ENCODE measurements around the gene DDX31.

Gene DDX31

DNA sequence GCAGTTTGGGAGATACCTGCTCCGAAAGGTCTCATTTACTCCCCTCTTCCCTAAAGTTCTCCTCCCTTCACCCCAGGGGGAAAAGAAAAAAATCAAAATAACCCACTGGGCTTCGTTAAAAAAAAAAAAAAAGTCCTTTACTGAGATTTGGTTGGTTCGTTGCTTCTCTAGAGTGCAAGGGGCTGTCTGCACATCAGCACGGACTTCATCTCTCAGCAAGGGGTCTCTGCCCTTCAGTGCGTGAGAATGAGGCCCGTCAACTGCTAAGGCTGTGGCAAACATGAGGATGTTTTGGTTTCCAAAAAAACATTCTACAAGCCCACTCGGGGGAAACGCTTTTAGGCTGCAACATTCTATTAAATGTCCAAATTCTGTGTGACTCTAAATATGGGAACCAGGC is 77.3 kb downstream of the DDX31 start:
- DNase-seq: no peak

DNA sequence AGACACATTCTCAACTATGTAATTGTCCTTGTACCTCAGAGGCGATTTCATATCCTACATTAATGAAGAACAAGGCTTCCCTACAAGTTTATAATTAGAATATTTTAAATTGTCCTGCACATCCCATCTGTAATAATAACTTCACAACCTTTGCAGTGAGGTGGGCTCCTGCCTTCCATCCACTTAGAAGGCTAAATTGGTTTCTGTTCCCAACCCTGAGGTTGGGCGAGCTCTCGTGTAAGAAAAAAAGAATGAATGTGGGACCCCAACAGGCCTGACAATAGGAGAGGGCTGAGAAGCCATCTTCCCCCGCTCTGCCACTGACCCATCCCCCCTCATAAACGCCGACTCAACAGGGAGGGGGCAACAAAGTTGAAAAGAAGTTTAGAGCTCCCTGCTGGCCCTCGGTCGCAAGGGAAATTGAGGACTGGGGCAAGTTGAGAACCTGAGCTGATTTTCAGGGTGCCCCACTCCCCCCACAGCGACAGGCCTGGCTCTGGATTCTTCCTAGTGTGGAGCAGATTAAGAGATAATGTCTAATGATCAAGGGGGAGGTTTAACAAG is 78.0 kb downstream of the DDX31 start:
- no peak for DNase-seq

DNA sequence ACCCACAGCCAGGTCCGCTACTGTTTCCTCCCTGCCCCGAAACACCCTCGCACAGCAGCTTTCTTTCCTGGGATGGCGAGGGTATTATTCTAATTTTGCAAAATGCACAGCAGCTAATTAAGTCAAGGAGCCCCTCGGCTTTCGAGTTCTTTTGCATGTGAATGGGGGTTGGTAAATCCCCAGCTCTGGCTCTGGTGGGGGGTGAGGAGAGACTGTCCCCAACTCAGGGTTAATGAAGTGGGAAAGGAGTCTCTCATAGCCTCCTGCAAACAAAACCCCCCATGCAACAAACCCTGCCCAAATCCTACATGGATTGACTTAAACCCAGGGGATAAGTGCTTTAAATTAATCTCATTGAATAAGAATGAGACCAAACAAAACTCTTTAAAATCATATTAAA is 78.5 kb downstream of the DDX31 start:
- DNase-seq: no peak

DNA sequence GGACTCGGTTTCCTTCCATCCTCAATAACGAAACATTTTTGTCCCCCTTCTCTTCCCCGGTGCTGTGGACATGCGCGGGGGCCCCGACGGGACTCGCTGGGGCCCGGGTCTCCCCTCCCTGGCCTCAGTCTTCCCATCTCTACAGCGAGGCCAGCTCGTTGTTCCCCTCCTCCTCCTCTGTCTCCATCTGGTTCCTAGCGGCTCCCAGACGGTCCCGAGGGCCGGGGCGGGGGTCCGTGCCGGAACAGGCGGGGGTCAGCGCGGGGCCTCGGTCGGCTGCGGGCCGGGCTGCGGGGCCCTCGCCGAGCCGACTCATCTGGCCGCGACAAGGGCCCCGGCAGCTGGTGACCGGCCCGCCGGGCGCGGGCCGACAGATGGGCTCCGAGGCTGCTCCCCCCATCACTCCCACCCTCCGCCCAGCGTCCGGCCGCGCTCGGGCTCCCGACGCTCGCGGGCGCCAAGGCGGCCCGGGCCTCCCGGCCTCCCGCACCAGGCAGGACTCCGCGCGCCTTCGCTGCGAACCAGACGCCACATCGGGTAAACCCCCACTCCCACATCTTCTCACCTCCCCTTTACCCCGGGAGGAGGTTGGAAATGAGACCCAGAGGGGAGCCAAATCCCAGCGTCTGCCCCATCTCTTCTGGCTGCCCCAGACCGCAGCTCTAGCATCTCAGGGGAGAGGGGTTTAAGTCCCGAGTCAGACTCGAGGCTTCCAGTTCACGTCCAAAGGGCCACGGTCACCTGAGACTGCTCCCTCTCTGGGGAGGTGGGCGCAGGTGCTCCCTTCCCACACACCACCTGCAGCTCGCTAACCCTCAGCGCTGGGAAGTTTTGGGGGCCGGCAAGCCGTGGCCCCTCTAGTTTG is 79.2 kb downstream of the DDX31 start:
- no peak for DNase-seq

DNA sequence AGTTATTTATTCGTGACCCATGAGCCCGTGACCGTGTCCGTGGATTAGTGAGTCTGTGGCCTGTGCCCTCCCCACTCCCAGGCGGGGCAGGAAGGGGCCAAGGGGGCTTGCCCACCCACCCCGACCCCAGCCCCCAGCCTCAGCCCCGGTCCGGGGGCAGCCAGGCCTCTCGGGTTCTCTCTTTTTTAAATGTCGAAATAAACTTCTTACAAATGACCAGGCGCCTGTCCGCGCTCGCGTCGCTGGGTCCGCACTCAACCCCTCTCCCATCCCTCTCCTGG is 79.8 kb downstream of the DDX31 start:
- DNase-seq: no peak

DNA sequence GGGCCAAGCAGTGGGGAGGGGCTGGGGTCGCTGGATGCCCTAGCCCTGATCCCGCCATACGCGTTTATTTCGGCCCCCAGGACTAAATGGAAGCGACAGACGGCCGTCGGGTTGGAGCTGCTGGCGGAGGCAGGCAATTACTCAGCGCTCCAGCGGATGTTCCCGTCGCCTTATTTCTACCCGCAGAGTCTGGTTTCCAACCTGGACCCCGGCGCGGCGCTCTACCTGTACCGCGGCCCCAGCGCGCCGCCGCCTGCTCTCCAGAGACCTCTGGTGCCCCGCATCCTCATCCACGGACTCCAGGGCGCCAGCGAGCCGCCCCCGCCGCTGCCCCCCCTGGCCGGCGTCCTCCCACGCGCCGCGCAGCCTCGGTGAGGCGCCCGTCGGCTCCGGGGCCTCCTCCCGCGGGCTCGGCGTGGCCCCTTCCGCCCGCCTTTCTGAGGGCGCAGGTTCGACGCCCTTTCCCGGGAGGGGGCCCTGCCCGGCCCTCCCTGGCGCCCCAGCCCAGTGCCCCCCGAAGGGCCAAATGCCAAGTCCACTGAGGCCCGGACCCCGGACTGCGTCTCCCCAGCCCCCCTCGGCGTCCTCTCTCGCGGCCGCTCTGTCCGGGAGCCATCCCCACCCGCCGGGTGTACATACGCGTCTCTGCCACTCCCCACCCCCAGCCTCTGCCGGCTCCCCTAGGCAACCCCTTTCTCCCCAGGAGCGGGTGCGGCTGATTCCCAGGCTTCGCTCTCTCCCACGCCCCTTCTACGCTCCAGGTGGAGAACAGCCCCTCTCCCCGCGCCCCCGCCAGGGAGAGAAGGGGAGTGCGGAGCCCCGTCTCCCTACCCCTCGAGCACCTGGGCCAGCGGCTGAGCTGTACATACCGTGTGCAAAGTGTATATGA is 80.4 kb downstream of the DDX31 start:
- DNase-seq: no peak

DNA sequence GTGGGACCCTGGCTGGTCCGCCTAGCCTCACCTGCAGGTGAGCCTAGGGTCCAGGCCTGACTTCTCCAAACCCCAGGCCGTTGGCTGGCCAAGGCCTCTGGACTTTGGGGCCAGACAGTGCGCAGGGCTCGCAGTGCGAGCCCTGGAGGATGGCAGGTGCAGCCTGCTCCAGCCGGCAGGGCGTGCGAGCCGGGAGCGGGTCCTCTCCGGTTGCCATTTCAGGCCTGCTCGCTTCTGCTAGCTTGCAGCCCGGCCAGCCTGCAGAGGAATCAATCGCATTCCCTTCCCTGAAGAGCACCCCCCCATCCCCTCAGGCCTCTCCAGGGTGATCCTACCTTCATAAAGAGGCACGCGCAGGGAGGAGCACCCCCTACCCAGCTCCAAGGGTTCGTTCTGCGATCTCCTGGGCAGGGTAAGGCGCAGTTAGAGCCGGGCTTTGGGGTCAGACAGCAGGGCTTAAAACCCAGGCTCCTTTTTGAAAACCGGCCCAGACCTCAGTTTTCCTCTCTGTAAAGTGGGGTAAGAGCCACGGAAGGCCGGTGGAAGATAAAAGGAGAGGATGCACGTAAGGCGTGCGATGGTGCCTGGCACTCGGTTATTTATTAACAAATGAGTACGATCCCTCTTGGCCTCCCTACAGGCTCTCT is 81.2 kb downstream of the DDX31 start:
- no peak for DNase-seq

DNA sequence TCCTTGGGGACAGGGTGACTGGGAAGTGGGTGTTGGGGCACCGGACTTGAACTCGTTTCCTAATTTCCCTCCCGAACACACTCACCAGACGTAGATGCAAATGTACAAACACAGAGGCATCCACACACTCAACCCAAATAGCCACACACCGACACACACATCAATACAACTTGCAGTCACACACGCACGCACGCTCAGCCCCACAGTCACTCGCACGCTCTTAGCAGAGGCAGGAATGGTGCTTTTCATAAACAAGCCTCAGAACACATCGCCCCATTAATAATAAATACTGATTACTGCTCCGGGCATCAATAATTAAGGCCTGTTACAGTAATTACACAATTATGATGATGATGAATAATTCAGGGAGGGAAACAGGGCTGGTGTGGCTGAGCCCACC is 81.7 kb downstream of the DDX31 start:
- DNase-seq: no peak

DNA sequence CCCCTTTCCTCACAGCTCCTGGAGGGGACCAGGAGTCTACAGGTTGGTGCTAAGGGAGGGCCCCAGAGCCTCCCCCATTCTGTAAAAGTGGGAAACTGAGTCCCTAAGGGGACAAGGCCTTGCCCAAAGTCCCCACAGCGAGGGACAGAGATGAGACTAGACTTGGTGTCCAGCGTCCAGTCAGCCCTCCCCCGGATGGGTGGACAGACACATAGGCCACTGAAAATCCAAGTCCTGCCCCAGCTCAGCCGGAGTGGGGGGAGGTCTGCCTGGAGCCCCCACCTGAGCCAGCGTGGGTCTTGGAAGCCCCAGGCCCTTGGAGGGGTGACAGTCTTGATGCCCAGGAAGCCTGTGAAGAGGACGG is 82.2 kb downstream of the DDX31 start:
- no peak for DNase-seq

DNA sequence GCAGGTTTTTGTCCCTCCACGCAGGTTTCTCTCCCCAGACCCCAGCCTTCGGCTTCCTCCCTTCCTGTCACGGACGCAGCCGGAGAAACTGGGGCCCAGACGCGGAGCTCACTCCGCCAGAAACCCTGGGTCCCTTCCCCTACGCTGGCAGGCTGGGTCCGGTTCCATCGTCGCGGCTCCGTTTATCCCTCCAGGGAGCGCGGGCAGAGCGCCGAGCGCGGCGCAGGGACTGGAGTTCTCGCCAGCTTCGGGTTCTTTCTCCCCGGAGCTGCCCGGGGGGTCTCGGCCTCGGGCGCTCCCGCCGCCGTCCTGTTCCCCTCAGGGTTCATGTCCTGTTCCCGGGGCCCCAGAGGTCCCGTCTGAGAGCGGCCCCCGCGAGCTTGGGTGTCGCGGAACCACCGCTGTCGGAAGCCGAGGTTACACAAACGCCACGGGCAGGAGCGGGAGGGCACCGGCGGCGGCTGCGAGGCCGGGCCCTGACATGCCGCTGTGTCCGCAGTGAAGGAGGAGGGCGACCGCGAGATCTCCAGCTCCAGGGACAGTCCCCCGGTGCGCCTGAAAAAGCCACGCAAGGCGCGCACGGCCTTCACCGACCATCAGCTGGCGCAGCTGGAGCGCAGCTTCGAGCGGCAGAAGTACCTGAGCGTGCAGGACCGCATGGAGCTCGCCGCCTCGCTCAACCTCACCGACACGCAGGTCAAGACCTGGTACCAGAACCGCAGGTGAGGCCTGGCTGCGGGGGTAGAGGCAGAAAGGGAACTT is 82.8 kb downstream of the DDX31 start:
- no peak for DNase-seq

DNA sequence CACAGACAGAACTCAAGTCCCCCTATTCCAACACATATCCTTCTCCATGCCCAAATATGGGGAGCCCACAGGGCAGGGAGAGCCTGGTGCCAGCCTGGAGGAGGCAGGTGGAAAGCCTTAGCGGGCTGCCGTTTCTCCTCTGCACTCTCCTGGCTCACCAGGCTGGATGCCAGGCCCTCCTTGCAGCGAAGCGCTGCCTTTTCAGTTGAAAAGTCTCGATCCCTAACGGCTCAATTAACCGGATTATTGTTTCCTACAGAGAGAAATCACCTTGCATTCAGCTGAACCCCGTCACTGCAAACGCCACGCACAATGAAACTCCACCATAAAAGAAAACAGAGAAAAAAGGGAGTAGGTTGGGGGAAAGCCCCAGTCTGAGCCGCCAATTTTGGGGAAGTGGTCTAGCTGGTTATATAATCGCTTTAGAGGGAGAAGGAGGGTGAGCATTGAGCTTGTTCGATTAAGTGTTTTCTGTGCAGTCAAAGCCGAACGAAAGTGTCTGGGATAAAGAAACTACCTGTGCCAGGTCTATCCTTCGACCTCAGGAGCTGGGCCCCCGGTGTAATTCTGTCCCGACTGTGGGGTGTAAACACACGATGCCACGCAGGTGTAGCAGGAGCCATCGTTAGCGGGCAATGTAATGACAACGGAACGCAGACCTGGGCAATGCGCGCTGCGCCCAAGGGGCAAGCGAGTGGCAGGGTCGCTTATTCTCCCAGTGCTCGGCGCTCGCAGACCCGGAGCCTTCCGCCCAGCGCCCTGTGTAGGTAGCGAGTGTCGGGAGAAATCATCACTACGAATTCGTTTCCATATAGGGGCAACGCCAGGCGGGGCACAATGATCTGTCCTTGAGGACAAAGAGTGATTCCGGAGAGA is 83.6 kb downstream of the DDX31 start:
- peak in 1 of 2 donors; percentile 13 for DNase-seq

DNA sequence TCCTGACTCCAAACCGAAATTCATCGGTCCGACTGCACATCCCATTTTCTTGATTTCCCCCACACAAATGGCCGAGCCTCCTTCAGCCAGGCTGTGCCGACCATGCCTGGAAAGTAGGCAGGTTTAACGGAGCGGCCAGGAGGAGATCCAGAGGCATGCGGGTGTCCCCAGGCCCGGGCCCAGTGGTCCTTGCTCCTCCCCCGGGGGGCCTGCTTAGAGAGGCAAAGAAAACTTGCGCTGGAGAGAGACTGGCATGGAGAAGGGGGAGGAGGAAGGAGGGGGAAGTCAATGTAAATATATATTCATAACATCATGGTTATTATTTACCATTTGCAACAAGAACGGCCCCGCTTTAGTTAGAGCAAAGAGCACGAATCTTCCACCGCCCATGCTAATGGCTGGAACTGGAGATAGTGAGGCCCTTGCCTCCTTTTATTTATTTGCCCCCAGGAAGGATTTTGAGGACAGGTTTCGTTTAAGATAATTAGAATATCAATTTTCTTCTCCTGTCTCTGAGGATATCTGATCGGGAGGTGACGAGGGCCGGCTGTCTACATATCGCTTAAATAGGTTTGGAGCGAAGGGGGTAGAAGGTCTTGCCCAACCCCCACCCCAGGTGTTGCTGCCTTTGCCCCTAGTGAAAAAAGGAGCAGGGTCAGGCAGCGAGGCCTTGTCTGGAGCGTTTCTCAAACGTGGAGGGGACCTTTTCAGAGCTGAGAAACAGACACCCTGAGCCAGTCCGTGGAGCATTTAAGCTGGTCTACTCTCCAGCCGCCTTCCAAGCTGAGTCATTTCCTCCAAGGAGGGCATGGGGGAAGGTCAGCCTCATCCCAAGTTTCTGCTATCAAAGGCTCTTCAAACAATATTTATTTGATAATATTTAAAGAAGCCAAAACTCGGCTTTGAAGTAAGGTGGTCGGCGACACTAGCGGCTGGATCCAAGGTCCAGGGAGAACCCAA is 84.9 kb downstream of the DDX31 start:
- DNase-seq: no peak

DNA sequence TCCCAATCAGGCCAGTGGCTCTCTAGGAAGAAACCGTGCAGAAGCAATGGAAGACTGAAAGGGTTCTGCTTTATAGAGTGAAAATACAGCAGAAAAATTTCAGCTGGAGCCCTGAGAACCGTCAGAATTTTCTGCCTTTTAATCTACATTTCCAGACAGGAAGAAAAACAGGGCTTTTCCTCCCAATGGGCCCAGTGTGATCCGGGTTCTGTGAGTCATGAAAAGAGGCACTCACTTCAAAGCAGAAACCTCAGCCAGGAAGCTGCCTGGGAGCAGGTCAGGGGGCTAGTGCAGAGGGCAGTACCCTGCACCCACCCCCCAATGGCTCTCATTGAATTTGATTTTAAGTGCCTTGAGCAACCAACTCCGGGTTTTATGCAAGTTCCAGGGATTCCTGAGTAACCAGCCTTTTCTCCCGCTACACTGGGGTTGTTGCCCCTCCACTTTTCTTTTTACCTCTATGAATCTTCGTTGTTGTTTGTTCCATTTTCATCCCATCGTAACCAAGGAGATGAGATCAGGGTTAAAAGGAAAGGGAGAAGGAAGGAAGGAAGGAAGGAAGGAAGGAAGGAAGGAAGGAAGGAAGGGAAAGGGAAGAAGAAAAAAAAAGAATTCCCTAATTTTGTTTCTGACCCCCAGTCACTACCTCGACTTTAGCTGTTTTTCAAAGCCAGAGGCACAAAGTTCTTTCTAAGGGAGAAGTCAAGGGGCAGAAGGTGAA is 86.0 kb downstream of the DDX31 start:
- no peak for DNase-seq

DNA sequence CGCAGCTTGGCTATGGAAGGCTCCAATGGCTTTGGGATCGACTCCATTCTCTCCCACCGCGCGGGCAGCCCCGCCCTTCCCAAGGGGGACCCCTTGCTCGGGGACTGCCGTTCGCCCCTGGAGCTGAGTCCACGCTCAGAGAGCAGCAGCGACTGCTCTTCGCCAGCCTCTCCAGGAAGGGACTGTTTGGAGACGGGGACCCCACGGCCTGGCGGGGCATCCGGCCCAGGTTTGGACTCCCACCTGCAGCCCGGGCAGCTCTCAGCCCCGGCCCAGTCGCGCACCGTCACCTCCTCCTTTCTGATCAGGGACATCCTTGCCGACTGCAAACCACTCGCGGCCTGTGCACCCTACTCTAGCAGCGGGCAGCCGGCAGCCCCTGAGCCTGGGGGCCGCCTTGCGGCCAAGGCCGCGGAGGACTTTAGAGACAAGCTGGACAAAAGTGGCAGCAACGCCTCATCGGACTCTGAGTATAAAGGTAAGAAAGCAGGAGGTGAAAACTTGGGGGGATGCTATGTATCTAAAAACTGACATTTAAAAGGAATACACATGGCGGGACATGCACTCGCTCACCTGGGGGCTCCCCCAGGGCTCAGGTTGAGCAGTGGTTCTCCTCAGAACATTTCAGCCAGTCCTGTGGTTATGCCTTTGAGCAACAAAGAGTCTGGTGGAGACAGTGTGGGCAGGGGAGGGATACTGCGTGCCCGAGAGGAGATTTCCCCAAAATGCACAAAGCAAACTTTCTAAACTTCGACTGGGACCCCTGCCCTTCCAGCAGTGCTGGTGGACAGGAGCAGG is 86.8 kb downstream of the DDX31 start:
- no peak for DNase-seq

DNA sequence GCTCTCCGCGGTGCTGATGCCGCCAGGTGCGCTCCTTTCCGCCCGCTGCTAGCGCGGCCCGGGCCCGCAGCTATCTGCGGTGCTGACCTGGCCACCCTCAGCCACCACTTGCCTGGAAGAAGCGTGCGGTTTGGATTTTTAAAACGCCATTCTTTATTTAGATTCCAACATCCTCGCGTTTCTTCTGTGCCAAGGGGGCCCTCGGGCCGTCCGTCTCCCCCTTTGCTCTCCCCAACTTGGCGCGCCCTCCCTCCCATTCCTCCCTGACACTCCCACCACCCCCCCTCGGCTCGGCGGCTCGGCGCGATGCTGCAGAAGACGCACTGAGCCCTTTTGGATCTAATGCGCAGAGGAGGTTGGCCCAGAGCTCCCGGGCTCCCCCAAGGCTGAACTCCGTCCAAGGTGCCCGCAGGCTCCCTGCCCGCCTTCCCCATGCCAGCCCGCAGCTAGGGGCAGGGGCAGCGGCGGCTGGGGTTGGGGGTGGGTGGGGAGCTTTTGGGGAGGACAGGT is 87.5 kb downstream of the DDX31 start, which contains the start of gene BARHL1:
TSS of gene BARHL1 (plus strand) at position 331 of the 510 bp plus-strand sequence. CDS start 192 bp downstream, outside the sequence.
- no peak for DNase-seq

DNA sequence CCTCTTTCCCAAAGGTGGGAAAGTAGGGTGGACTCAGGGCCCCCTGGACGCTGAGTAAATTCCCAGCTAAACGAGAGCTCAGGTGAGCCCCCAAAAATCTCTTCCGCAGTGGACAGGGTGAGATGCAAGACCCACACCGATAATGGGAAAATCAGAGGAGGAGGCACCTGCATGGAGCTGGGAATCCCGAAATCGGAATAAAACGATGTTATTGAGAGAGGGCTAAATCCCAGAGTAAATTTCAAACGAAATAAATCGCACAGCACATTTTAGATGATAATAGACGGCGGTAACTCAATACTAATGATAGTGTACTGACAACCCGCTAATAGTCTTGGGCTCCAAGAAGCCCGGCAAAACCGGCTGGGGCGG is 90.4 kb downstream of the DDX31 start:
- DNase-seq: no peak

DNA sequence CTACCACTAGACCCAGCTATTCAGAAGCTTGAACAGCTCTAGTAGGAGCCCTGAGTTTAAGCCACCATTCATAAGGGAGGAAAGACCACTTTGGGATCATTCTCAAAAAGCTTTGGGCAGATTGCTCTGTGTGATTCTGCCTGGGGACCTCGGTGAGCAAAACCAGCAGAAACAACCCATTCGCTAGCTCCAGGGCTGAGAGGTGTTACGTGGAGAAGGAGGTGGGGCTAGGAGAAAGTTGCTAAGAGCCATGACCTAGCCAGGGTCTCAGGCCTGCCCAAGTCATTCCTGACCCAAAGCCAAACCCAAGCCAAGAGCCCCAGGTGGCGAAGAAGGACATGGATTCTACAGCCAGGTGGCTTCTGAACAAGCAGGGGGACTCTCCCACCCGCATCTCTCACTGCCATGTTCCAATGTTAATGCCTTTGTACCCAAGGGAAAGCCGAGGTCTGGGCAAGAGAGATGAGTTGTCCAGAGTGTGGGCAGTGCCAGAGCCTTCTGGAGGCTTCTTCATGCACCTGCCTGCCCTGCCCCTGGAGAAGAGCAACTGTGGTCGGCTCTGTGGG is 91.3 kb downstream of the DDX31 start:
- no peak for DNase-seq

DNA sequence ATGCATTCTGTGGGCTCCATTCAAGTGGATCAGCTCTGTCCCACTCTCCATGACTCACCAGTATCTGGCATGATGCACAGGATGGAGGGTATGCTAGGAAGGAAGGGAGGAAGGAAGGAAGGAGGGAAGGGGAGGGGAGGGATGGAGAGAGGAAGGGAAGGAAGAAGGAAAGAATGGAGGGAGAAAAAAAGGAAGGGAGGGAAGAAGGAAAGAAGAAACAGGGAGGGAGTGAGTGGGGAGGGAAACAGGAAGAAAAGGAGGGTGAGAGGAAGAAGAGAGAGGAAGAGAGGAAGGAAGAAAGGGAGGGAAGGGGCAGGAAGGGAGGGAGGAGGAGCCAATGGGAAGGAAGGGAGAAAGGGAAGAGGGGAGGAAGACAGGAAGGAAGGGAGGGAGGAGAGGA is 92.7 kb downstream of the DDX31 start:
- DNase-seq: no peak
